ENCODE measurements around the gene ZRANB3. TPM values are rescaled to one million over a fixed set of nuclear protein-coding genes. Genes with fewer than 3 reads are reported as not detected.
"Not testable (repeated sequence)": the region's sequence is repeated elsewhere in the genome, so short reads cannot be mapped to it uniquely, and the experiment has no call there.

The ZRANB3 gene
- total and polyA plus RNA-seq, 4 donors = 2.5 to 7.2 (median 4.1) TPM

DNA sequence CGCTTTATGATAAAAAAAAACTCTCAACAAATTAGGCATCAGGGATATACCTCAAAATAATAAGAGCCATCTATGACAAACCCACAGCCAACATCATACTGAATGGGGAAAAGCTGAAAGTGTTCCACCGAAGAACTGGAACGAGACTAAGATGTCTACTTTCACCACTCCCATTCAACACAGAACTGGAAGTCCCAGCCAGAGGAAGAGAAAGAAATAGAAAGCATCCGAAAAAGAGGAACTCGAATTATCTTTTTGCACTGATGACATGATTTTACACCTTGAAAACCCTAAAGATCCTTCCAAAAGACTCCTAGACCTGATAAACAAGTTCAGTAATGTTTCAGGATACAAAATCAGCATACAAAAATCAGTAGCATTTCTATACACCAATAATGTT, 121.6 kb downstream of the ZRANB3 start:
- TF ChIP-seq TAF1 (conservative IDR thresholded peaks at IDR 0.05) (no peak), HNF4G (IDR thresholded peaks at IDR 0.05) (no peak), SP1 (IDR thresholded peaks at IDR 0.05) (no peak), GABPA (IDR thresholded peaks at IDR 0.05 in 1 of 2, conservative IDR thresholded peaks at IDR 0.05 in 1 of 2) (no peak), YY1 (IDR thresholded peaks at IDR 0.05) (no peak), HNF4A (conservative IDR thresholded peaks at IDR 0.05) (no peak), JUND (IDR thresholded peaks at IDR 0.05) (no peak)
- TF ChIP-seq, protein P1, sequence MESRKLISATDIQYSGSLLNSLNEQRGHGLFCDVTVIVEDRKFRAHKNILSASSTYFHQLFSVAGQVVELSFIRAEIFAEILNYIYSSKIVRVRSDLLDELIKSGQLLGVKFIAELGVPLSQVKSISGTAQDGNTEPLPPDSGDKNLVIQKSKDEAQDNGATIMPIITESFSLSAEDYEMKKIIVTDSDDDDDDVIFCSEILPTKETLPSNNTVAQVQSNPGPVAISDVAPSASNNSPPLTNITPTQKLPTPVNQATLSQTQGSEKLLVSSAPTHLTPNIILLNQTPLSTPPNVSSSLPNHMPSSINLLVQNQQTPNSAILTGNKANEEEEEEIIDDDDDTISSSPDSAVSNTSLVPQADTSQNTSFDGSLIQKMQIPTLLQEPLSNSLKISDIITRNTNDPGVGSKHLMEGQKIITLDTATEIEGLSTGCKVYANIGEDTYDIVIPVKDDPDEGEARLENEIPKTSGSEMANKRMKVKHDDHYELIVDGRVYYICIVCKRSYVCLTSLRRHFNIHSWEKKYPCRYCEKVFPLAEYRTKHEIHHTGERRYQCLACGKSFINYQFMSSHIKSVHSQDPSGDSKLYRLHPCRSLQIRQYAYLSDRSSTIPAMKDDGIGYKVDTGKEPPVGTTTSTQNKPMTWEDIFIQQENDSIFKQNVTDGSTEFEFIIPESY (IDR thresholded peaks at IDR 0.05) = no peak
- TF ChIP-seq, protein P2, sequence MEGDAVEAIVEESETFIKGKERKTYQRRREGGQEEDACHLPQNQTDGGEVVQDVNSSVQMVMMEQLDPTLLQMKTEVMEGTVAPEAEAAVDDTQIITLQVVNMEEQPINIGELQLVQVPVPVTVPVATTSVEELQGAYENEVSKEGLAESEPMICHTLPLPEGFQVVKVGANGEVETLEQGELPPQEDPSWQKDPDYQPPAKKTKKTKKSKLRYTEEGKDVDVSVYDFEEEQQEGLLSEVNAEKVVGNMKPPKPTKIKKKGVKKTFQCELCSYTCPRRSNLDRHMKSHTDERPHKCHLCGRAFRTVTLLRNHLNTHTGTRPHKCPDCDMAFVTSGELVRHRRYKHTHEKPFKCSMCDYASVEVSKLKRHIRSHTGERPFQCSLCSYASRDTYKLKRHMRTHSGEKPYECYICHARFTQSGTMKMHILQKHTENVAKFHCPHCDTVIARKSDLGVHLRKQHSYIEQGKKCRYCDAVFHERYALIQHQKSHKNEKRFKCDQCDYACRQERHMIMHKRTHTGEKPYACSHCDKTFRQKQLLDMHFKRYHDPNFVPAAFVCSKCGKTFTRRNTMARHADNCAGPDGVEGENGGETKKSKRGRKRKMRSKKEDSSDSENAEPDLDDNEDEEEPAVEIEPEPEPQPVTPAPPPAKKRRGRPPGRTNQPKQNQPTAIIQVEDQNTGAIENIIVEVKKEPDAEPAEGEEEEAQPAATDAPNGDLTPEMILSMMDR (IDR thresholded peaks at IDR 0.05; ENCODE audit: low read depth, low read length, missing input control) = no peak
- TF ChIP-seq, protein P3, sequence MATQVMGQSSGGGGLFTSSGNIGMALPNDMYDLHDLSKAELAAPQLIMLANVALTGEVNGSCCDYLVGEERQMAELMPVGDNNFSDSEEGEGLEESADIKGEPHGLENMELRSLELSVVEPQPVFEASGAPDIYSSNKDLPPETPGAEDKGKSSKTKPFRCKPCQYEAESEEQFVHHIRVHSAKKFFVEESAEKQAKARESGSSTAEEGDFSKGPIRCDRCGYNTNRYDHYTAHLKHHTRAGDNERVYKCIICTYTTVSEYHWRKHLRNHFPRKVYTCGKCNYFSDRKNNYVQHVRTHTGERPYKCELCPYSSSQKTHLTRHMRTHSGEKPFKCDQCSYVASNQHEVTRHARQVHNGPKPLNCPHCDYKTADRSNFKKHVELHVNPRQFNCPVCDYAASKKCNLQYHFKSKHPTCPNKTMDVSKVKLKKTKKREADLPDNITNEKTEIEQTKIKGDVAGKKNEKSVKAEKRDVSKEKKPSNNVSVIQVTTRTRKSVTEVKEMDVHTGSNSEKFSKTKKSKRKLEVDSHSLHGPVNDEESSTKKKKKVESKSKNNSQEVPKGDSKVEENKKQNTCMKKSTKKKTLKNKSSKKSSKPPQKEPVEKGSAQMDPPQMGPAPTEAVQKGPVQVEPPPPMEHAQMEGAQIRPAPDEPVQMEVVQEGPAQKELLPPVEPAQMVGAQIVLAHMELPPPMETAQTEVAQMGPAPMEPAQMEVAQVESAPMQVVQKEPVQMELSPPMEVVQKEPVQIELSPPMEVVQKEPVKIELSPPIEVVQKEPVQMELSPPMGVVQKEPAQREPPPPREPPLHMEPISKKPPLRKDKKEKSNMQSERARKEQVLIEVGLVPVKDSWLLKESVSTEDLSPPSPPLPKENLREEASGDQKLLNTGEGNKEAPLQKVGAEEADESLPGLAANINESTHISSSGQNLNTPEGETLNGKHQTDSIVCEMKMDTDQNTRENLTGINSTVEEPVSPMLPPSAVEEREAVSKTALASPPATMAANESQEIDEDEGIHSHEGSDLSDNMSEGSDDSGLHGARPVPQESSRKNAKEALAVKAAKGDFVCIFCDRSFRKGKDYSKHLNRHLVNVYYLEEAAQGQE (IDR thresholded peaks at IDR 0.05) = no peak
- Histone ChIP-seq H3K27me3 (ENCODE audit: control insufficient read depth in 4 of 4, insufficient read depth in 4 of 4, low read length in 3 of 4) (no peaks in the 10 kb centered on the region), H3K9me3 (ENCODE audit: control insufficient read depth in 4 of 4, low read length in 3 of 4) (no peaks in the 10 kb centered on the region), H3K36me3 (ENCODE audit: control insufficient read depth in 4 of 4, insufficient read depth in 3 of 4, low read depth in 1 of 4, low read length in 3 of 4) (no peaks in the 10 kb centered on the region), H3K4me3 (ENCODE audit: low read depth in 1 of 3, low read length in 3 of 3) (no peak overlapping the region), H3K4me1 (ENCODE audit: control insufficient read depth in 4 of 4, insufficient read depth in 4 of 4, low read length in 3 of 4) (no peaks in the 10 kb centered on the region), H3K27ac (ENCODE audit: low read depth in 1 of 2, low read length in 2 of 2) (no peak overlapping the region), H3K9ac (ENCODE audit: low read depth in 1 of 2, low read length in 2 of 2) (no peak overlapping the region)
- WGBS = 94% methylated on average over 5 of the region's 5 CpGs
- no peak for DNase-seq (ENCODE audit: low spot score)

DNA sequence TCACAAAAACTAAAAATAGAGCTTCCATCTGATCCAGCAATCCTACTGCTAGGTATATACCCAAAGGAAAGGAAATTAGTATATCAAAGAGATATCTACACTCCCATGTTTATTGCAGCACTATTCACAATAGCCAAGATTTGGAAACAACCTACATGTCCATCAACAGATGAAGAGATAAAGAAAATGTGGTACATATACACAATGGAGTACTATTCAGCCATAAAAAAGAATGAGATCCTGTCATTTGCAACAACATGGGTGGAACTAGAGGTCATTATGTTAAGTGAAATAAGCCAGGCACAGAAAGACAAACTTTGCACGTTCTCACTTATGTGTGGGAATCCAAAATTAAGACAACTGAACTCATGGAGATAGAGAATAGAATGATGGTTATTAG, 134.8 kb downstream of the ZRANB3 start:
- H3K27me3 ChIP-seq (ENCODE audit: control insufficient read depth in 4 of 4, insufficient read depth in 4 of 4, low read length in 3 of 4); H3K9me3 ChIP-seq (ENCODE audit: control insufficient read depth in 4 of 4, low read length in 3 of 4); H3K4me1 ChIP-seq (ENCODE audit: control insufficient read depth in 4 of 4, insufficient read depth in 4 of 4, low read length in 3 of 4); H3K36me3 ChIP-seq (ENCODE audit: control insufficient read depth in 4 of 4, insufficient read depth in 3 of 4, low read depth in 1 of 4, low read length in 3 of 4); H3K9ac ChIP-seq (ENCODE audit: low read depth in 1 of 2, low read length in 2 of 2); H3K4me3 ChIP-seq (ENCODE audit: low read depth in 1 of 3, low read length in 3 of 3); DNase-seq (ENCODE audit: low spot score); H3K27ac ChIP-seq (ENCODE audit: low read depth in 1 of 2, low read length in 2 of 2): not testable (repeated sequence)
- 94% methylated on average over 1 of the region's 1 CpG for WGBS

DNA sequence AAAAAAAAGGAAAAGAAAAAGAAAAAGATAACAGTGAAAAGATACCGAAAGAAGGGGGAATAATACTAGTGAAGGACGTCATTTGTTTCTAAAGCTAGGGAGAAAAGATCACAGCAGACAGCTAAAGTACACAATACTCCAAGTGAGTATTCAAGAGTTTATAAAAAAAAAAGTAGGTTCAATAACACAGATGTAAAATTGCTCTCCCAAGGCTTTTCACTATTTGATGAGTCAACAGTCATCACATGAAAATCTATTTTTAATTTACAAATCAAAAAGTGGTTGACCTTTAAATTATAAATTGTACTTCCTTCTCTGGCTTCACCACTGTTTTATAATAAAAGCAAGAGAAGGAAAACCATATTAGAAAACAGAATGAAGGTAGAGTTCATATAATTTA, 144.0 kb downstream of the ZRANB3 start:
- no peak overlapping the region for H3K27ac ChIP-seq (ENCODE audit: low read depth in 1 of 2, low read length in 2 of 2)
- no peaks in the 10 kb centered on the region for H3K27me3 ChIP-seq (ENCODE audit: control insufficient read depth in 4 of 4, insufficient read depth in 4 of 4, low read length in 3 of 4)
- no peak overlapping the region for H3K9ac ChIP-seq (ENCODE audit: low read depth in 1 of 2, low read length in 2 of 2)
- H3K9me3 ChIP-seq (ENCODE audit: control insufficient read depth in 4 of 4, low read length in 3 of 4) = no peaks in the 10 kb centered on the region
- H3K36me3 ChIP-seq (ENCODE audit: control insufficient read depth in 4 of 4, insufficient read depth in 3 of 4, low read depth in 1 of 4, low read length in 3 of 4) = peaks cover 0 to 1% (median 0%) of the 10 kb centered on the region in 4 donors
- TF ChIP-seq RXRA (IDR thresholded peaks at IDR 0.05) = no peak
- no peak overlapping the region for H3K4me3 ChIP-seq (ENCODE audit: low read depth in 1 of 3, low read length in 3 of 3)
- WGBS = 98% methylated on average over 2 of the region's 2 CpGs
- no peak for DNase-seq (ENCODE audit: low spot score)
- no peaks in the 10 kb centered on the region for H3K4me1 ChIP-seq (ENCODE audit: control insufficient read depth in 4 of 4, insufficient read depth in 4 of 4, low read length in 3 of 4)

Measured in liver (tissue), 9 donors.